NCI-H226 (cell line): ENCODE results near the gene IGFBP4.

Experiments used
- DNase-seq: peaks from one replicate; pipeline ENCODE4 v3.0.0-alpha.2; 2015

The IGFBP4 gene

GRCh38 chr17:40432864-40433528 lies 10.3 kb upstream of the IGFBP4 start:
- peak; percentile 58 for DNase-seq

GRCh38 chr17:40433551-40434415 lies 9.5 kb upstream of the IGFBP4 start:
- DNase-seq = no peak

DNA sequence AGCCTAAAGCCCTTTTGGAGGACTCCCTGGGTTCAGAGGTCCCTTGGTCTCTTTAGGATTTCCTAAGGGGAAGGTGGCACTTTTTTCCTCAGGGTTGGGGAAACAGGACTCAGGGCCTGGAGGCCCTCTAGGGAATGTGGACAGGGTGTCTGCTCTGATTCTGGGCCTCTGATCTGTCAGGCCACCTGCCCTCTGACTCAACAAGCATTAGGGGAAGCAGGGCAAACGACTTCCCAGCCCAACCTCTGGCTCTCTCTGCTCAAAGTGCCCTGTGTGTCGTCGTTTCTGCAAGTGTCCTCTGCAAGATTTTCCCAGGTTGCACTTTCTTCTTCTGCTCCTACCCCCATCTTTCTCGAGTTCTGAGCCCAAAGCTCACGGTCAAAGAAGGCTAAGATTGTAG lies 6.6 kb upstream of the IGFBP4 start:
- no peak for DNase-seq

DNA sequence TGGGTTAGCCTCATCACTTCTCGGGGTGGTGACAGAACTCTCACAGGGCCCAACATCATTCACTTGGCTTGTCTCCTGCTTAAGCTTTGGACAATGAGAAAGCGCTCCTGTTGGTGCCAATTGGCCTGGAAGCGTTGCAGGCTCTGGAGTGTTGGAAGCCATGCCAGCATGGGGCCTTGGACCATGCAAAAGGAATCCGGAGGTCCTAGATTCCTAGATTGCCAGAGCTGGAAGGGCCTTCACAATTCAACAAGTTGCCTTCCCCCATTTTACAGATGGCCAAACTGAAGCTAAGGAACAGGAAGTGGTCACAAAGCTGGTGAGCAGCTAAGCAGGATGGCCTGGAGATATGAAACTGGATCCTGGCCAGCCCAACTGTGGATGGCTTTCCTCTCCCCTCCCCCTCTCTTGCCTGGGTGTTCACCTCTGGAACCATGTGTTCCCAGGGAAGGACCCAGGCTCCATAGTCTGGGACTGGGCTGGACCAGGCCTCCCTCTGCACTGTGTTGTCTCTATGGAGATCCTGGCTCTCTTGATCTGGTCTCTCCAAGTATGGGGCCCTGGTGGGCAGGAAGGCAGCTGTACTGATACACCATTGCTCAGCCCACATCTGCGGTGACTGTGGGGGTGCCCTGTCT lies 6.0 kb upstream of the IGFBP4 start:
- DNase-seq = no peak

DNA sequence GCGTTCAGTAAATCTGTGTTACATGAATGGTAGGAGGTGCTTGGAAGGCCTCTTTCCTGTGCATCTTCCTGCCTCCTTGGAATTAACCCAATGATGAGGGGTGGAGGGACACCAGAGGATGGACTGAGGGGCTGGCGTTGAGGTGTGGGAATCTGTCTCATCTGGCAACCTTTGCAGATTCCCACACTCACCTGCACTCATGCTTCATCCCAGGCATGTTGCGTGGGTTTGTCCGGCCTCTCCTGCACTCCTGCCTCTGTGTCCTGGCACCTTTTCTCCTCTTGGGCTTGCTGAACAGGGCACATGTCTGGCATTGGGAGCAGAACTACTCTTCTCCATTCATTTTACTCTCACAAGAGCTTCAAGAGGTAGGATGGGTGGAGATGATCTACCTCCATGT lies 3.1 kb upstream of the IGFBP4 start:
- no peak for DNase-seq

DNA sequence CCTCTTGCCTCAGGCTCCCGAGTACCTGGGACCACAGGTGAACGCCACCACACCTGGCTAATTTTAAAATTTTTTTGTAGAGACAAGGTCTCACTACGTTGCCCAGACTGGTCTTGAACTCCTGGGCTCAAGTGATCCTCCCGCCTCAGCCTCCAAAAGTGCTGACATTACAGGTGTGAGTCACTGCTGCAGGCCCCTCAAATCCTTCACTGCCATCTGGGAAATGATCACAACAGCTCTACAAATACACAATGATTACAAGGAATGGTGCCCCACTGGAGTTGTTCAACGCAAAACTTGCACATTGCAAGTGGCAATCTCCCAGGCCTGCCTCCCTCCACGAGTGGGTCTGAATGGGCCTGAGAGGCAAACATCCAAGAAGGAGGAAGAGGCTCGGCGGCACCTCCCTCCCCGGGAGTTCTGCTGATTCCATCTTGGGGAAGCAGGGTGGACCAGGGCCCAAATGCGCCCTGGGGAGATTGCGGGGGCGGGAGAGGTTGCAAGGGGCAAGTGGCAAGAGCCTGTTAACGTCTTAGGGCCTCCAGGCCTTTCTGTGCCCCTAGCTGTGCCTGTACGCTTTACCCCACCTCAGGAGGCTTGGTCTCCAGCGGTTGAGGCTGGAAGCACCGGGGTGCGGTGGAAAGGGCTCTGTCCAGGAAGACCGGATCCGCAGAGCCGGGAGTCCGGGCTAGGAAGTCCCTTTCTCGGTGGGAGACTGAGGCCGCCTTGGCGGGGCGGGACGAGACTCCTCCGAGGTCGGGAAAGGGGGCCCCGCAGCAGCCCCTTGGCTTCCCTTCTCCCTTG lies 656 bp upstream of the IGFBP4 start:
- DNase-seq = no peak

DNA sequence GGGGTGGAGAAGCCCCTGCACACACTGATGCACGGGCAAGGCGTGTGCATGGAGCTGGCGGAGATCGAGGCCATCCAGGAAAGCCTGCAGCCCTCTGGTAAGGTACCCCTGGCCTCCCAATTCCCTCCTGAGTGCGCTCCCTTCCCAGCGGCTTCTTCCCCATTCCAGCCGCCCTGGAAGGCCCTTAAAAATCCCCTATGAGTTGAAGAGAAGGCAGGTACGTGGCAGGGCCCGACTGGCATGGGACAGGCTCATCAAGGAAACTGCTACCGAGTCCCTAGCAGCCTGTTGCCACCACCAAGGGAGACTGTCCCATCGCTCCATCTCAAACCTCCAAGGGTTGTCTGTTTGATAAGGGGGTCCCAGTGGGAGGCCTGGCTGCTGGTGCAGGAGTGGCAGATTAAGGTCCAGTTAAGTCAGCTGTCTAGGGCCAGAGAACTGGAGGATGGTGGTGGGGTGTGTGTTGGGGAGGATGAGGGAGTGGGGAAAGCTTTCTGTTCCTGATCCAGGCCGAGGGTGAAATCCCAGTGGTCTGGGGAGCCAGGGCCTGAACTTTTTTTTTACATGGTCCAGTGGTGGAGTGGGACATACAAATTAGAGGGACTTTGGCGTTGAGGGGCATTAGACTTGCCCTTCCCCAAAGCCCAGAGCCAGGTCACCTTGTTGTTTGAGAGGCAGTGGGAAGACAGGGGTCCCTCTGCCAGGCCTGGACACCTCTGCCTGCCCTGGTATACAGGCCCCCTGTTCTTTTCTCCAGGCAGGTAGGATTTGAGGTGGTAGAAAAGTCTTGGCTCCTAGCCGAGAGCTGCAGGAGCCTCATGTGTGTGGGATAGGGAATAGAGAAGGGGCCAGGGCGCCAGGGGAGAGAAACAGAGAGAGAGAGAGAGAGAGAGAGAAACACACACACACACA lies 994 bp downstream of the IGFBP4 start:
- DNase-seq = no peak

GRCh38 chr17:40445751-40446468 lies 2.7 kb downstream of the IGFBP4 start:
- DNase-seq = peak; percentile 67

DNA sequence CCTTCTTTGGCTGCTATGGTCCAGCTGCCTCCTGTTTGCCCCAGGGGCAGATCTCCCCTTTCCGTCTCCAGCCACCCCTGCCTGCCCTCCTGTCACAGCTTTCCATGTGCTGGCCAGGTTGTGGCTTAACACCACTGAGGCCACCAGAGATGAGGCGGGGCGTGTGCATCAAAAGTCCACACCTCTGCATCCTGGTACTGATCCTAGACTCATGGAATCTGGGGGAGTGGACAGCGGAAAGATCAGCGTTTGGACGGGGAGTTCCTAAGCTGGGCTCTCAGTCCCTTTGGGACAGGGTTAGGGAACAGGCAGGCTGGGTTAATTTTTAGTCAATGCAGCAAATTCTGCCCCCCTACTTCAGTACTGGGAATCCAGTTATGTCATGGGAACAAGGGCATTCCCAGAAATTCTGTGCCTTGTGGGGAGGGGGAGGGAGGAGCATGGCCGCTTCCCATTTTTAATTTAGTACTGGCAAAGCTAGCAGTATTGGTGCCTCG lies 3.9 kb downstream of the IGFBP4 start:
- peak; percentile 35 for DNase-seq

DNA sequence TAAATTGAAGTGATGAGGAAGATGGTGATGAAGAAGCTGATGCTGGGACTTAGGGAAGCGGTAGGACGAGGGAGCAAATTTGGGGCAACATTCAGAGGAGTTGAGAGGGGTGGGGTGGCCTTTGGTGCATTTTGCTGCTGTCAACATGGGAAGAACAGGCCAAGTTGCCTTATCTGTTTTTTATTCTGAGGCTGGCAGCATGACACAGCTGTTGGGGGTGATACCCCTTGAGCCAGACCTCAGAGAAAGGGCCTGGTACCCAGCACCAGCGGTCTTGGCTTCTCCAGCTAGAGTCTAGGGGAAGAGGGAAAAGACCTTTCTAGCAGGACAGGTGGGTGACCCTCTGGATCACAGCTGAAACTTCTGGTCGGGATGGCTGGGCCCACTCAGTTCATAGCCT lies 4.6 kb downstream of the IGFBP4 start:
- no peak for DNase-seq

GRCh38 chr17:40448213-40448638 lies 5.0 kb downstream of the IGFBP4 start:
- DNase-seq = peak; percentile 1

GRCh38 chr17:40448639-40449261 lies 5.5 kb downstream of the IGFBP4 start:
- DNase-seq = peak; percentile 1

GRCh38 chr17:40450175-40450574 lies 6.9 kb downstream of the IGFBP4 start:
- peak; percentile 27 for DNase-seq

DNA sequence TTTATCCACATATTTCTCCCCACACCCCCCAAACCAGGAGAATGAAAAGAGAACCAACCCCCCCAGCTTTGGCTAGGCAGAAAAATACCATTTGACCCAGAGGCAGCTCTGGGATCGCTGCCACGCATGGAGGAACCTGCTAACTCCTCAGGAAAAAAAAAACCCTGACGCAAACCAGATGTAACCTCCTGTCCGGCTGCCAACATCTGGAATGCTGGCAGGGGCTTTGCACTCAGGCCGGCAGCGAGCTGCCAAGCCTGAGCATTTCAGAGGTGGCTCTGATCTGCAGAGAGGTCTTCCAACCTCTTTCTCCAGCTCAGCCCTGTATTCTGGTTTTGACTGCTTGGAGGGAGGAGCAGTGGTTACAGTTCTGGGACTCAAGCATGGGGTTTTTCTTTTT lies 8.2 kb downstream of the IGFBP4 start:
- DNase-seq = peak; percentile 64

GRCh38 chr17:40452216-40452787 lies 9.1 kb downstream of the IGFBP4 start:
- peak; percentile 93 for DNase-seq

- DNase-seq = peak; percentile 79
Observed at GRCh38 chr17:40452921-40453378, 9.7 kb downstream of the IGFBP4 start.

GRCh38 chr17:40453881-40454612 lies 10.8 kb downstream of the IGFBP4 start:
- DNase-seq = peak; percentile 84

- no peak for DNase-seq
Observed at GRCh38 chr17:40454613-40454995, 11.4 kb downstream of the IGFBP4 start.

DNA sequence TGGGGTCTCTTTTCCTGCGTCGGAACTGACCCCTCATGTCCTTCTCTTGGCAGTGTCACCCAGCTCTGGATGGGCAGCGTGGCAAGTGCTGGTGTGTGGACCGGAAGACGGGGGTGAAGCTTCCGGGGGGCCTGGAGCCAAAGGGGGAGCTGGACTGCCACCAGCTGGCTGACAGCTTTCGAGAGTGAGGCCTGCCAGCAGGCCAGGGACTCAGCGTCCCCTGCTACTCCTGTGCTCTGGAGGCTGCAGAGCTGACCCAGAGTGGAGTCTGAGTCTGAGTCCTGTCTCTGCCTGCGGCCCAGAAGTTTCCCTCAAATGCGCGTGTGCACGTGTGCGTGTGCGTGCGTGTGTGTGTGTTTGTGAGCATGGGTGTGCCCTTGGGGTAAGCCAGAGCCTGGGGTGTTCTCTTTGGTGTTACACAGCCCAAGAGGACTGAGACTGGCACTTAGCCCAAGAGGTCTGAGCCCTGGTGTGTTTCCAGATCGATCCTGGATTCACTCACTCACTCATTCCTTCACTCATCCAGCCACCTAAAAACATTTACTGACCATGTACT lies 13.2 kb downstream of the IGFBP4 start:
- no peak for DNase-seq
